Ovary (tissue), 1 donor: ENCODE measurements around the gene ULK2.

Experiments used
- EP300 ChIP-seq: sonication (generic); formaldehyde crosslinking; IDR thresholded peaks from one replicate; pipeline ENCODE4 v1.6.1; 2017; ENCODE audit warnings: antibody characterized with exemption
- POLR2A ChIP-seq: fragments of 450-650 bp; IDR thresholded peaks from one replicate; pipeline ENCODE4 v1.6.1; 2017; ENCODE audit warnings: antibody characterized with exemption, mild to moderate bottlenecking, moderate library complexity

GRCh38 chr17:19865021-19865420 is 2.7 kb downstream of the ULK2 start:
- TF ChIP-seq POLR2A = no peak
- TF ChIP-seq EP300 = no peak
